GM21737 (cell line): Measurements from ENCODE around the gene LCN2.
"Not testable (repeated sequence)": the region's sequence is repeated elsewhere in the genome, so short reads cannot be mapped to it uniquely, and the experiment has no call there.

Experiments
- ATAC-seq: cut with Tn5 transposase; IDR thresholded peaks from one replicate; pipeline ENCODE4 v1.9.1; 2021; ENCODE audit warnings: mild to moderate bottlenecking, moderate library complexity; ENCODE audit not compliant: unreplicated experiment

LCN2 gene

GRCh38 chr9:128149001-128149701, at the start of gene LCN2:
TSS of gene LCN2 (plus strand) at chr9:128149453. CDS start at chr9:128149526, 73 bp downstream.
- ATAC-seq, result no peak

GRCh38 chr9:128099932-128100491, 49.2 kb upstream of the LCN2 start:
- no peak for ATAC-seq

GRCh38 chr9:128100581-128100980, 48.7 kb upstream of the LCN2 start:
- ATAC-seq, result no peak

- ATAC-seq, result no peak
These were observed 48.0 kb upstream of the LCN2 start for GRCh38 chr9:128101231-128101661.

- ATAC-seq, result no peak
These were observed 47.6 kb upstream of the LCN2 start for GRCh38 chr9:128101690-128102089.

- no peak for ATAC-seq
These were observed 47.1 kb upstream of the LCN2 start for GRCh38 chr9:128102196-128102595.

GRCh38 chr9:128102861-128103588, 46.2 kb upstream of the LCN2 start:
- ATAC-seq, result no peak

GRCh38 chr9:128103589-128103962, 45.7 kb upstream of the LCN2 start:
- ATAC-seq, result no peak

- no peak for ATAC-seq
These were observed 45.1 kb upstream of the LCN2 start for GRCh38 chr9:128104171-128104618.

GRCh38 chr9:128105538-128106175, 43.6 kb upstream of the LCN2 start:
- ATAC-seq, result no peak

GRCh38 chr9:128106181-128106939, 42.9 kb upstream of the LCN2 start:
- ATAC-seq, result no peak

GRCh38 chr9:128106940-128107467, 42.2 kb upstream of the LCN2 start:
- no peak for ATAC-seq

GRCh38 chr9:128107468-128108268, 41.6 kb upstream of the LCN2 start:
- ATAC-seq, result no peak

GRCh38 chr9:128108269-128109049, 40.8 kb upstream of the LCN2 start:
- no peak for ATAC-seq

- ATAC-seq, result no peak
These were observed 40.1 kb upstream of the LCN2 start for GRCh38 chr9:128109050-128109709.

- not testable (repeated sequence) for ATAC-seq
These were observed 37.5 kb upstream of the LCN2 start for GRCh38 chr9:128111726-128112125.

- ATAC-seq, result no peak
These were observed 35.5 kb upstream of the LCN2 start for GRCh38 chr9:128113526-128114325.
